Activated CD8-positive, alpha-beta memory T cell treated with anti-CD3 and anti-CD28 coated beads for 36 hours (primary cell): ENCODE results near the gene CHN2. TPM values are rescaled to one million over a fixed set of nuclear protein-coding genes. Genes with fewer than 3 reads are reported as not detected.

ENCODE experiments used
- CTCF ChIA-PET: fragments of 350-600 bp; sonication (Branson Sonifier 250); formaldehyde crosslinking; loops from one replicate; lab custom pipeline; 2021; ENCODE audit warnings: antibody characterized with exemption; lab: Charles Lee
- POLR2A ChIA-PET: fragments of 350-600 bp; sonication (Branson Sonifier 250); formaldehyde crosslinking; loops from one replicate; lab custom pipeline; 2021; ENCODE audit warnings: antibody characterized with exemption; lab: Charles Lee
- total RNA-seq, 2 experiments: library from RNA; stranded (reverse); gene quantifications; one replicate each; pipeline ENCODE4 v1.2.3, GENCODE V29; 2021

The CHN2 gene
- total RNA-seq, 2 experiments from 2014 or later = 4.8 to 6.1 TPM

GRCh38 chr7:29315892-29316270 lies 121.3 kb downstream of the CHN2 start:
- ChIA-PET POLR2A (no interaction called here), CTCF (no interaction called here)

- ChIA-PET CTCF (no interaction called here), POLR2A (no interaction called here)
Measured at GRCh38 chr7:29316926-29317325, 122.4 kb downstream of the CHN2 start.

- ChIA-PET POLR2A (interaction anchor here (0.6 kb wide), 1 partner anchor 55 kb away, joined by 5 read pairs; no protein-coding TSS in a partner anchor), CTCF (no interaction called here)
Measured at GRCh38 chr7:29318853-29319718, 124.5 kb downstream of the CHN2 start.

GRCh38 chr7:29319719-29320521 lies 125.3 kb downstream of the CHN2 start:
- ChIA-PET POLR2A (interaction anchor here (0.6 kb wide), 1 partner anchor 54 kb away, joined by 5 read pairs; no protein-coding TSS in a partner anchor), CTCF (no interaction called here)

- CTCF ChIA-PET = no interaction called here
- POLR2A ChIA-PET = no interaction called here
Measured at GRCh38 chr7:29320577-29320976, 126.0 kb downstream of the CHN2 start.

GRCh38 chr7:29322023-29322712 lies 127.6 kb downstream of the CHN2 start:
- CTCF ChIA-PET = interaction anchor here (1.5 kb wide), 1 partner anchor 14 kb away, joined by 4 read pairs; no protein-coding TSS in a partner anchor
- POLR2A ChIA-PET = no interaction called here

GRCh38 chr7:29325476-29325875 lies 130.9 kb downstream of the CHN2 start:
- ChIA-PET CTCF (no interaction called here), POLR2A (no interaction called here)

- POLR2A ChIA-PET = no interaction called here
Measured at GRCh38 chr7:29326864-29327263, 132.3 kb downstream of the CHN2 start.

GRCh38 chr7:29327455-29327854 lies 132.9 kb downstream of the CHN2 start:
- CTCF ChIA-PET = no interaction called here
- POLR2A ChIA-PET = no interaction called here

More at GRCh38 chr7:29326864-29327263, 132.3 kb downstream of the CHN2 start:
- CTCF ChIA-PET = interaction anchor here (0.5 to 1.0 kb wide), 2 partner anchors 91 to 137 kb away, joined by 3 read pairs; no protein-coding TSS in a partner anchor

GRCh38 chr7:29328045-29328444 lies 133.5 kb downstream of the CHN2 start:
- CTCF ChIA-PET = no interaction called here
- POLR2A ChIA-PET = no interaction called here

- POLR2A ChIA-PET = no interaction called here
Measured at GRCh38 chr7:29328811-29329210, 134.2 kb downstream of the CHN2 start.

GRCh38 chr7:29329686-29330085 lies 135.1 kb downstream of the CHN2 start:
- POLR2A ChIA-PET = interaction anchor here (0.6 kb wide), 1 partner anchor 216 kb away, joined by 4 read pairs; no protein-coding TSS in a partner anchor
- CTCF ChIA-PET = interaction anchor here (1.4 kb wide), 1 partner anchor 140 kb away, joined by 3 read pairs; no protein-coding TSS in a partner anchor

More at GRCh38 chr7:29328811-29329210, 134.2 kb downstream of the CHN2 start:
- CTCF ChIA-PET = interaction anchor here (1.4 kb wide), 1 partner anchor 139 kb away, joined by 3 read pairs; no protein-coding TSS in a partner anchor

- ChIA-PET CTCF (no interaction called here), POLR2A (no interaction called here)
Measured at GRCh38 chr7:29330136-29330535, 135.6 kb downstream of the CHN2 start.

GRCh38 chr7:29331163-29331562 lies 136.6 kb downstream of the CHN2 start:
- ChIA-PET POLR2A (no interaction called here), CTCF (no interaction called here)

GRCh38 chr7:29332042-29332811 lies 137.7 kb downstream of the CHN2 start:
- ChIA-PET CTCF (no interaction called here), POLR2A (no interaction called here)

GRCh38 chr7:29332875-29333855 lies 138.6 kb downstream of the CHN2 start:
- ChIA-PET CTCF (no interaction called here), POLR2A (no interaction called here)
